Left colon (tissue), 2 donors: ENCODE results near the gene ASL. TPM values are rescaled to one million over a fixed set of nuclear protein-coding genes. Genes with fewer than 3 reads are reported as not detected.
"Not testable (repeated sequence)": the region's sequence is repeated elsewhere in the genome, so short reads cannot be mapped to it uniquely, and the experiment has no call there.

Experiments used
- ATAC-seq: fragments of 200-7000 bp; cut with Tn5 transposase; one replicate; pipeline ENCODE4 v1.9.1; 2020; ENCODE audit warnings: mild to moderate bottlenecking, moderate library complexity
- DNase-seq, 2 donors: peaks; one replicate each; pipeline ENCODE4 v3.0.0-alpha.2; 2020
- intact Hi-C, 2 donors: fragments of 100-400 bp; cut with DNase I in 1 of 2; cut with micrococcal nuclease in 1 of 2; formaldehyde crosslinking; loops; one replicate each; pipeline versions ENCODE4 v1.11.2 to v1.14.0; 2022; cut with DNase I, micrococcal nuclease
- long read RNA-seq: library from polyadenylated mRNA; unstranded; transcript quantifications from one replicate; pipeline ENCODE4 v2.0.0, GENCODE V29; 2021
- total RNA-seq, 2 donors: library from RNA; stranded (reverse); fragmentation: NEBNext Ultra II Directional; extraction: Animal tissue kit (Norgen Biotek cat#: 25700); gene quantifications; one replicate each; pipeline ENCODE4 v1.2.1, GENCODE V29; 2021
- donor health status: DM: no; HTN: no; CAD: no.
- donor health status: DM: yes; HTN: yes; CAD: no.

ASL gene
- 100 to 1,000 TPM; 142 to 145 TPM for total RNA-seq
- long read RNA-seq, transcript ASL-205 (16 exons, 1,622 nt), result major isoform, 81 of 187 reads
- long read RNA-seq, transcript ASL-203 (15 exons, 1,765 nt), result minor isoform, 17 of 187 reads
- long read RNA-seq, transcript ASL-201 (17 exons, 2,143 nt), result minor isoform, 22 of 187 reads
- long read RNA-seq, partial matches to known transcripts, result 36 of 187 reads
- long read RNA-seq, other reads (novel, unspliced or antisense), result 28 of 187 reads

DNA sequence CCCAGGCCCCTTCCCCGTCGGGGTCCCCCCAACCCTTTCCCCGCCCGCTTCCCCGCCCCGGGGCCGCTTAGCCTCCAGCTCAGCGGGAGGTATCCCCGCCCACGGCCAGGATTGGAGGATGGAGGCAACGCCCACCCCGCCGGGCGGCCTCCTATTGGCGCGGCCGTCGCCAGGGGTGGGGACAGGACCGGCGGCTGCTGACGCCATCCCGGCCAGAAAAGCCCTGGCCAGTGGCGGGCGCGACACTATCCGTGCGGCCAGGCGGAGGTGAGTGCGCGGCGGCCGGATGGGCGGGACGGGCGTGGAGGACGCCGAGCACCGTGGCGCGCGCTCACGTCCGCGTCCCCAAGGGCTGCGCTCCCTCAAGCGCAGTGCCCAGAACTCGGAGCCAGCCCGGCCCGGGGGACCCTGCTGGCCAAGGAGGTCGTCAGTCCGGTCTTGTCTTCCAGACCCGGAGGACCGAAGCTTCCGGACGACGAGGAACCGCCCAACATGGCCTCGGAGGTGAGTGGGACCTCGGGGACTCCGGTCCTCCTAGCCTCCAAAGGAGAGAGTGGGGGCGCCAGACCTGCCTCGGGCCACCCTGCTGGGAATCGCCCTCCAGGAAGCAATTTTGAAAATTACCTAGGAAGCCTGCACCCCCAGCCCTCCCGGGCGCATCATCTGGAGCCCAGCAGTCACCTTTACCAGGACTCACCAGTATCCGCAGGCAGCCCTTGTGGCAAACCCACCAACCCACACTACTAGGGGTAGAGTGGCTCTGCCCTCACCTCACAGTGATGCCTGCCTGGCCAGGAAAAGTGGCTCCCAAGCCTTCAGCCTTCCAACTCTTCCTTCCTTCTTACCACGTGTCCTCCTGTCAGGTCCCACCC is at the start of gene ASL:
ASL (plus strand) TSS at position 230 of the 872 bp plus-strand sequence; CDS start at position 493, 263 bp downstream.
- intact Hi-C loops, result no loop called here
- ATAC-seq, result peak; percentile 92
- DNase-seq, result peak; percentile 94 to 96

DNA sequence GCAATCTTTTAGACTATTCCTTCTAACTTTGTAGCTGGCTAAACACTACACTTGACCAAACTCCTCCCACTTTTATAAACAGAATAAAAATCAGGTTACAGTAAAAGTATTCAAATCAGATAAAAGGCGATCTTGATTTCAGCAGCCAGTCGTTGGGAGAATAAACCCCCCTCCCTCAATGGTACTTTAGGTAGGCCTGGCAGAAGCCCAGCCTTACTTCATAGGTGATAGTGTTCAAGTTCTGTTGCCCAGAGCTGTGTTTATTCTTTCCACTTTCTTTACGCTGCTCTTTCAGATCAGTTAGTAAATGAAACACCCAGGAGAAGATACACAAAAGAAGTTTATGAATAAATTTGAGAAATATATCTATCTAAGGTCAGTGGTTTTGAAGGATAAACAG is 47.3 kb upstream of the ASL start:
- ATAC-seq, DNase-seq, intact Hi-C loops: not testable (repeated sequence)

DNA sequence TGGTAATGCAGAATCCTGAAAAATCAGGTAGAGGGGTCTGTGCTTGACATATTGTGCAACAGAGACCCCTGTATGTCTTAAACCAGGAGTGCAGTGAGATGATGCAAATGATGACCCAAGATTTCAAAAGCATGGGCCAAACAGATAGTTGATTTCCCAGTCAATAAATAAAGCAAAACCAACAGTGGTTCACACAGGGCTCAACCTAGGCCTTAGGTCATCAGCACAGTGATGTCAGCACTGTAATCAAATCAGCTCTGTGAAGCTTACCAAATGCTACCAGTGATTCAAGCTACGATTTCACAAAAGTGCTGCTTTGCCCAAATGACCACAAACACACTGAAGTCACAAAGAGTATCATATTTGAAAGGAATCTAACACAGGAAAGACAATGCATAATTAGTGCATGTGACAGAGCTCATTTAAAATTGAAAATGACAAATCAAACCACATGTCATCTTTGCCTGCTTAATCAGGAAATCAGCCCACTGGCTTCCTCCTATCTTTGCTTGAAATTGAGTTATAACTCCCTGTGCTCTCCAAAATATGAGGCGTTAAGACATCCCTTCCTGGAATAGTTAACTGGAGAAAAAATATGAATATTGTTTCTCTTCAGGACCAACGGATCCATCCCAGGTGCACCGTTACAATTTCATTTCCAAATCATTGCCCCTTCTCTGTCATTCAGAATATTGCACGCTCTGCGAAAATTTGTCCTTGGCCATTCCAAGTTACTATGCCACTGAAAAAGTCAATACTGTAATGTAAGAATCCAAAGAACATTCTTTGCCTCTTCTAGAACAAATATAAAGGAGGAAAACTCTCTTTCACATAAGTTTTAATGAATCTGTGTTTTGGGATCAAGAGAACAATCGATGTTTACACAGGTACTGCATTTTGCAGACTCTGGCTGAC is 41.9 kb upstream of the ASL start:
- ATAC-seq, result no peak
- DNase-seq, result no peak
- intact Hi-C loops, result no loop called here

DNA sequence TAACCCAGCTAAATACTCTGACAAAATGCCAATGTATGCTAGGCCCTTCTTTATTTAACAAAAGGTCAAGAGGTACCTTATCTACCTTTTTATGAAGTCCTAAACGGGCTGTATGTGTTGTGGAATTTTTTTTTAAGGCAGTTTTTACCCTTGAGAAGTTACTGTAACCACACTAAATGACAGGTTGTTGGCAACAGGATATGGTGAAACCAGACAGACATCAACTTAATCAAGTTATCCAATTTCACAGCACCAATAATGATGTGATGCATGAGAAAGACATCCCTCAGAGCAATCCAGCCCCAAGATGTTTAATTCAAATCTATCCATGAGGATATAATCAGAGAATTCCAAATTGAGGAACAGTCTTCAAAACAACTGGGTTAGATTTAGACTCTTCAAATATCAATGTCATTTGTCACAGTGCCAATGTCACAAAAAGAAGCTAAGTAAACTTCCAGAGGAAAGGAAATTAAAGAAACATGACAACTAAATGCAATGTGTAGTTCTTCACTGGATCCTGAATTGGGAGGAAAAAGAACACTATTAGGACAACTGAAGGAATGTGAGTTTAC is 41.1 kb upstream of the ASL start:
- ATAC-seq, DNase-seq, intact Hi-C loops: not testable (repeated sequence)

DNA sequence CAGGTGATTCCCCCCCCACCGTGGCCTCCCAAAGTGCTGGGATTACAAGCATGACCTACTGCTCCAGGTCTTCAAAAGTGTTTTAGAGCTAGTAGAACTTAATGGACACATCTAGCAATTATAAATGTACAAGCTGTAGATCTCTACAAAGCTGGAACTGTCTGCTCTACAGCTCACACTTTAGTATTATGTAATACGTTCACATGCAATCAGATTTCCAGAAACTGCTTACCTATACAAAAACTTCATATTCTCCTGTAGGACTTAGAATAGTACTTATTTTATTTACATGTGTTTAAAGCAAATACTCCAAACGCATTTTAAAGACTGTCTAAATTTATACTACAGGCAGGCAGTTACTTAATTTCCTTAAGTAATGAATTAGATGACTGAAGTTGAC is 39.2 kb upstream of the ASL start:
- no peak for DNase-seq
- no peak for ATAC-seq
- intact Hi-C loops, result no loop called here

DNA sequence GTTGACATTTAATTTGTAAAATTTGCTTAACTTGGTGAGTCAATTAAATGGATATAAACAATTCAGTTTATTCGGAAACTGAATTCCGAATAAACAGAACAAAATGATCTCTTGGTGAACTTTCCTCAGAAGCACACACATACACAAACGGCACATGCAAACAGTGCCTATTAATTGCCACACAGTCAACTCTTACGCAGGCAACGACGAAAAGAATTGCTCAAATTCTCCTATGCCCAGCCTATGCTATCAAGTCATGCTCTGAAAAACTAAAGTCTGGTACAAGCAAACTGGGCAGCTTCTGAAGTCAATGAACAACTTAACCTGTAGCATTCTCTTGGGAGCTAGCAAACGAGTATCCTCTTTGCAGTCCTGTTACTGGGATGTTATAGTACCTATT is 38.8 kb upstream of the ASL start:
- intact Hi-C loops, result no loop called here
- DNase-seq (no peak), ATAC-seq (no peak)

DNA sequence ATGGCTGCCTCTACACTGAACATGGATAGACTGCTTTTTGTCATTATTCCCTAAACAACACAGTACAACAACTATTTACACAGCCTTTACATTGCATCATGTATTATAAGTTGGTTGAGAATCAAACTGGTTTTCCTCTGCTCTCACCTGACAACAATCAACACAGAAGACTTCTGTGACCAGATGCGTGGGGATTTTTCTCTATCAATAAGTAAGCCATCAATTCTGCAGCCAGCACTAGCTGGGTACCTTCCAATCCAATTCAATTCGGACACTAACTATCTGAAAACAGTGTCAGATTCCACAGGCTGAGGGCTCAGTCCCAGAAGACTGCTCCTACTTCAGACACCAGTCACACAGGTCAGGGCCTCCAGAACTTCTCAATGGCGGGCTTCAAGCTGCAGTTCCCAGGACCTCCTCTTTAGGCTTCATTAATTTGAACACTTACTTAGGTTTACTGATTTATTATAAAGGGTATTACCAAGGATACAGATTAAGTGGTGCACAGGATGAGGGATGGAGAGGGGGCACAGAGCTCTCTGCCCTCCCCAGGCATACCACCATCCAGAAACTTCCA is 36.4 kb upstream of the ASL start:
- intact Hi-C loops, result no loop called here
- DNase-seq (no peak), ATAC-seq (no peak)

DNA sequence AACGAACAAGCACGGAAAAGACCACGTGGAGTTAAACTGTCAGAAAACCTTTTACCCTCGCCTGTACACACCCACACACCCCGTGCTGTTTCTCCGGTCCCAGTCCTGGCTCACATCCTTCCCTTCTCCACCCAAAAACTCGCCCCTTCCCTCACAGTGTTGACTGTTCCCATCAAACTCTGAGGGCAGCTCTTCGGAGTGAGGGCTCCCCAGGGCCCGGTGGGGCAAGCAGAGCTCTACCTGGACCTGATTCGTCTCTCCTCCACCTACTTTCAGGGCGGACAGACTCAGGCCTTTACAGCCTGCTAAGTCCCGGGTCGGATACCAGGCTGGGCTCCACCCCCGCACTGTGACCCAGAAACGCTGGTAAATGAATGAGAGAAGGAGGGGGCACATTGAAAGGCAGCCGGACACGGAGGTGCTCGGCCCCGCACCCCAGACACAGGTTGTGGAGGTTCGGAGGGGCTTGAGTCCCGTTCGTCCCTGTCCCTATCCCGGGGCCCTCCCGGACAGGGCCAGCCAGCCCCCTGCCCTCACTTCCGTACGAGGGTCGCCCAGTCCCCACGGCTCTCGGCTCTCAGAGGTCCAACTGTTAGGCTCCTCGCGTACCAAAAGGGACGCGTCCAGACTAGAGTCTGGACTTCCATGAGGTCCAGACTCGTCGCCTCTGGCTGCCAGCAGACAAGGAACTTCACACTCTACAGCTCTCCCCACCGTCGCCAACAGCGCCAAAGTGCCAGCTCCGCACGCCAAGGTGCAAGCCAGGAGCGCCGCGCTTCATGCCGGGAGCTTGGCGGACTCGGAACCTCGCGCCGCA is 31.7 kb upstream of the ASL start:
- ATAC-seq, result peak; percentile 90
- intact Hi-C loops, result no loop called here
- DNase-seq, result peak; percentile 68 to 71

DNA sequence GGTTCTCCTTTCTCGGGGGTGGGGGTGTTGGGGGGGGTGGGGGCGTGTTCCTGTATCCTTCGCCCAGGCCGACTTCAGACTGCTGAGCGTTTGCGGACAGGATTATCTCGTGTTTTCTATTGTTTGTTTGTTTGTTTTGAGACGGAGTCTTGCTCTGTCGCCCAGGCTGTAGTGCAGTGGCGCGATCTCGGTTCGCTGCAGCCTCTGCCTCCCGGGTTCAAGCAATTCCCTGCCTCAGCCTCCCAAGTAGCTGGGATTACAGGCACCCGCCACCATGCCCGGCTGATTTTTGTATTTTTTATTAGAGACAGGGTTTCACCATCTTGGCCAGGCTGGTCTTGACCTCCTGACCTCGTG is 31.1 kb upstream of the ASL start:
- intact Hi-C loops, DNase-seq, ATAC-seq: not testable (repeated sequence)

DNA sequence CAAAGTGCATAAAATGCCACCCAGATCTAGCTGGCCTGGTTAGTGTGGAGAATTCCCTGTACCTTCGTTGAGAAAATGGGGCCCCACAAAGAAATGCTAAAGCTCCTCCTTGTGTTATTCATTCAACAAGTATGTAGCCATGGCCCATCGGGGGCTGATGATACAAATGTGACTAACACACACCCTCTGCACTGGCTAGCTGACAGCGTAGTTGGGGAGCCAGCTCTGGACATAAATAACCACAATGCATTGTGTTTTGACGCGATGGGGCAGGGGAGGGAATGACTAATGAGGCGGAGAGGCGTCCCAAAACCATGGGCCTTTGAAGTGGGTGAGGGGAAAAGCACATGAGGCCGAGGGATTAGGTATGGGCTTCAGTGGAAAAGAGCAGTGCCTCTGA is 28.2 kb upstream of the ASL start:
- DNase-seq, result no peak
- no peak for ATAC-seq
- intact Hi-C loops, result no loop called here

DNA sequence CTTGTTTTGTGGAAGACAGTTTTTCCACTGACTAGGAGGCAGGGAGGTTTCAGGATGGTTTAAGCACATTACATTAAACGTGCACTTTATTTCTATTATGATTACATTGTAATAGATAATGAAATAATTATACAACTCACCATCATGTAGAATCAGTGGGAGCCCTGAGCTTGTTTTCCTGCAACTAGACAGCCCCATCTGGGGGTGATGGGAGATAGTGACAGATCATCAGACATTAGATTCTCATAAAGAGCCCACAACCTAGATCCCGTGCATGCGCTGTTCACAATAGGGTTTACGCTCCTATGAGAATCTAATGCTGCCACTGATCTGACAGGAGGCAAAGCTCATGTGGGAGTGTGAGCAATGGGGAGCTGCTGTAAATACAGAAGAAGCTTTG is 25.7 kb upstream of the ASL start:
- ATAC-seq, DNase-seq, intact Hi-C loops: not testable (repeated sequence)

DNA sequence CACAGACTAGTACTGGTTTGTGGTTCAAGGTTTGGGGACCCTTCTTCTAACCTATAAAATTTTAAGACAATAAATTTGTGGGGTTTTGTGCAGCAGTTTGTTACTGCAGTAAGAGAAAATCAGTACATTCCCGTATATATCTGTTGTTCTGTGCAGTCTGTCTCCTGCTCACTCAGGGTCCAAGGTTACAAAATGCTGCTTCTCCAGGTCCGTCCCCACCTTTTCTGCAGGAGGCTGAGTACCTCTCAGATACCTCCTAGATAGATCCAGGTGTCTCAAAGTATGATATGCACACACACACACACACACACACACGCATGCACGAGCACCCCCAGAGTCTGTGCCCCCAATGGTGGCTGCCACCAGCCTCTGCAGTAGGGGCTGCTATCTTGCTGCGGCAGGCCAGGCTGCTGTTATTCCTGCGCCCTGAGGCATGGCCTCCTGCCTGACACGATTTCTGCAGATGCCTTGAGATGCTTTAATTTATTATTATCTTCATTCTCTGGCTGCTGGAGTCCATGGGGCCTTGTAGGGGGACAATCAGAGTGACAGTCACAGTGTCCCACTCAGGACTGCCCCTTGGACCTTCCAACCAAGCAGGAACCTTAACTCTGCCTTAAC is 25.2 kb upstream of the ASL start:
- no peak for ATAC-seq
- no peak for DNase-seq
- intact Hi-C loops, result no loop called here

DNA sequence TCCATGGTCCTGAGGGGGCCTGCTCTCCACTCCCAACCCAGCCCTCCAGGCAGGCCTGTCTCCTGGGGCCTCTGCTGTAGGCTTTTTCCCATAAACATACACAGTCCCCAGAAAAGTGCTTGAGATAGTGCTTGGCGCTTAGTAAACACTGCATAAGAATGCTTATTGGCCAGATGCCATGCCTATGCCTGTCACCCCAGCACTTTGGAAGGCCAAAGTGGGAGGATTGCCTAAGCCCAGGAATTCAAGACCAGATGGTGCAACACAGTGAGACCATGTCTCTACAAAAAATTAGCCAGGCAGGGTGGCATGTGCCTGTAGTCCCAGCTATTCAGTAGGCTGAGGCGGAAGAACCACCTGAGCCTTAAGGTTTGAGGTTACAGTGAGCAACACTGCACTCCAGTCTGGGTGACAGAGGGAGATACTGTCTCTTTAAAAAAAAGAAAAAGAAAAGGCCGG is 24.6 kb upstream of the ASL start:
- intact Hi-C loops, result no loop called here
- ATAC-seq, result peak; percentile 52
- DNase-seq, result no peak

DNA sequence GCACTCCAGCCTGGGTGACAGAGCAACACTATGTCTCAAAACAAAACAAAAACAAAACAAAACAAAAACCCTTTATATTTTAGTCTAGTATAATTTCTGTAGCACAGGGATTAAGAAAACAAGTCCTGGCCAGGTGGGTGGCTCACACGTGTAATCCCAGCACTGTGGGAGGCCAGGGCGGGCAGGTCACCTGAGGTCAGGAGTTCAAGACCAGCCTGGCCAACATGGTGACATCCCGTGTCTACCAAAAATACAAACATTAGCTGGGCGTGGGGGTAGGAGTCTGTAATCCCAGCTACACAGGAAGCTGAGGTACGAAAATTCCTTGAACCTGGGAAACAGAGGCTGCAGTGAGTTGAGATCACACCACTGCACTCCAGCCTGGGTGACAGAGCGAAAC is 23.2 kb upstream of the ASL start:
- intact Hi-C loops, result no loop called here
- DNase-seq (no peak), ATAC-seq (no peak)

DNA sequence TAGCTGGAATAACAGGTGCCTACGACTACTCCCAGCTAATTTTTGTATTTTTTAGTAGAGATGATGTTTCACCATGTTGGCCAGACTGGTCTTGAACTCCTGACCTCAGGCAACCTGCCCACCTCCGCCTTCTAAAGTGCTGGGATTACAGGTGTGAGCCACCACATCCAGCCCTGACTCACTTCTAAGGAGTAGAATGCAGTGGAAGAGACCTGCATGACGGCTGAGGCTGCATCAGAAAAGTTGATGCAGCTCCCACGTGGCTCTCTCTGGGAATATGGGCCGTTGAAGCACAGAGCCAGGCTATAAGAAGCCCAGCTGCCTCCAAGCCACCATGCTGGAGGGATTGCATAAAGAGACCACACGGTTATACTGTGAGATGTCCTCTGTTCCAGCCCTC is 21.6 kb upstream of the ASL start:
- intact Hi-C loops, result no loop called here
- DNase-seq (no peak), ATAC-seq (no peak)

DNA sequence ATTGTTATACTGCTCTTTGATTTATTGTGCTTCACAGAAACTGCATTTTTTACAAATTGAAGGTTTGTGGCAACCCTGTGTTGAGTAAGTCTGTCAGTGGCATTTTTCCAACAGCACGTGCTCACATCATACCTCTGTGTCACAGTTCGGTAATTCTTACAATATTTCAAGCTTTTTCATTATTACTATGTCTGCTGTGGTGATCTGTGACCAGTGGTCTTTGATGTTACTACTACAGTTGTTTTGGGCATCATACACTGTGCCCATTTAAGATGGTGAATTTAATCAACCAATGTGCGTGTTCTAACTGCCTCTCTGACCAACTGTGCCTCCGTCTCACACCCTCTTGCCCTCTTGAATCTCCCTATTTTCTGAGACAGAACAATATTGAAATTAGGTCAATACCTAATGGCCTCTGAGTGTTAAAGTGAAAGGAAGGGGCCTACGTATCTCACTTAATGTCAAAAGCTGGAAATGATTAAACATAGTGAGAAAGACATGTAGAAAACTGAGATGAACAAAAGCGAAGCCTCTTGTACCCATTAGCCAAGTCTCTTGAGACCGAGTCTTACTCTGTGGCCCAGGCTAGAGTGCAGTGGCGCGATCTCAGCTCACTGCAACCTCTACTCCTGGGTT is 20.2 kb upstream of the ASL start:
- intact Hi-C loops, result no loop called here
- ATAC-seq (no peak), DNase-seq (no peak)

DNA sequence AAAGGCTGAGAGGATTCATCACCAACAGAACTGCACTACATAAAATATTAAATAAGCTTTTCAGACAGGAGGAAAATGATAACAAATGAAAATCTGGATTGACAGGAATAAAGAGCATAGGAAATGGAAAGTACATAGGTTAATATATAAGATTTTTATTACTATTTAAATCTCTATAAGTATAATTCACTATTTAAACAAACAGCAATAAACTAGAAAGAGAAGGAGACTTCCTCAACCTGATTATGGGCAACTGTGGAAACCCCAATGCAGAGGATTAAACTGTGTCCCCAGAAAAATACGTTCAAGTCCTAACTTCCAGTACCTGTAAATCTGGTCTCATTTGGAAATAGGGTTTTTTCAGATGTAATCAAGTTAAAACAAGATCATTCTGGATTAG is 14.8 kb upstream of the ASL start:
- intact Hi-C loops, result no loop called here
- DNase-seq, result no peak
- ATAC-seq, result peak; percentile 83
